Psoas muscle (tissue), 8 donors: ENCODE data around the gene SDK2. TPM values are rescaled to one million over a fixed set of nuclear protein-coding genes. Genes with fewer than 3 reads are reported as not detected.

Experiments used
- ATAC-seq, 4 donors: fragments of 200-7000 bp; cut with Tn5 transposase; one replicate each; pipeline ENCODE4 v1.9.1; 2020; ENCODE audit warnings: moderate library complexity in 3 of 4, mild to moderate bottlenecking in 2 of 4
- DNase-seq, 2 donors: peaks; one replicate each; pipeline ENCODE4 v3.0.0-alpha.2; 2020
- H3K27ac ChIP-seq: fragments of 200-600 bp; one replicate; pipeline ENCODE4 v1.8.0; 2022
- H3K27me3 ChIP-seq, 3 donors: fragments of 200-600 bp in 1 of 3; one replicate each; pipeline versions ENCODE4 v1.6.1 to v1.8.0; 2013 to 2022; ENCODE audit warnings: low read length in 2 of 3, mild to moderate bottlenecking in 2 of 3, moderate library complexity in 1 of 3; ENCODE audit not compliant: insufficient read depth in 3 of 3
- H3K36me3 ChIP-seq, 2 donors: fragments of 200-600 bp in 1 of 2; one replicate each; pipeline versions ENCODE4 v1.6.1 to v1.8.0; 2013 to 2022; ENCODE audit warnings: low read depth in 1 of 2, mild to moderate bottlenecking in 1 of 2, moderate library complexity in 1 of 2; ENCODE audit not compliant: insufficient read depth in 1 of 2
- H3K4me1 ChIP-seq: fragments of 200-600 bp; one replicate; pipeline ENCODE4 v1.8.0; 2022
- H3K4me3 ChIP-seq: fragments of 200-600 bp; one replicate; pipeline ENCODE4 v1.8.0; 2022; ENCODE audit warnings: mild to moderate bottlenecking
- H3K9me3 ChIP-seq: fragments of 200-600 bp; one replicate; pipeline ENCODE4 v1.8.0; 2022
- WGBS, 3 donors: extraction: QIAGEN DNeasy Blood & Tissue Kit; methylation state at CpG; one replicate each; pipeline versions ENCODE4 v1.1.6 to v1.1.7; 2013; 5-methylcytosine and 5-hydroxymethylcytosine counted together
- intact Hi-C, 2 donors: fragments of 100-400 bp; cut with DNase I; formaldehyde crosslinking; loops; one replicate each; pipeline versions ENCODE4 v1.11.0 to v1.14.2; 2022
- polyA plus RNA-seq, 3 donors: library from polyadenylated mRNA; stranded (reverse); fragments of 200-250 nt; gene quantifications; one replicate each; pipeline ENCODE4 v1.2.3, GENCODE V29; 2013
- total RNA-seq, 4 donors: library from RNA; stranded (reverse); fragmentation: NEBNext Ultra II Directional in 2 of 4; extraction: Animal tissue kit (Norgen Biotek cat#: 25700) in 2 of 4; gene quantifications; one replicate each; pipeline versions ENCODE4 v1.2.1 to v1.2.4, GENCODE V29; 2021 to 2023
- TF ChIP-seq, protein P1 (sequence below): fragments of 200-600 bp; IDR thresholded peaks from one replicate; pipeline ENCODE4 v1.8.0; 2022; ENCODE audit warnings: antibody characterized with exemption
- donor health status: healthy with polysubstance abuse.
- donor health status: DM: no; HTN: no; CAD: no; lungs with moderate emphysema.
- donor health status: Bipolar disorder and iron deficiency.
- donor health status: healthy.
- donor health status: DM: yes; HTN: yes; CAD: no.
- donor health status: DM: no; HTN: no; CAD: no.
- donor health status: DM: no; HTN: no; CAD: no.
- donor health status: DM: yes; HTN: yes; CAD: no.

Gene SDK2
- total and polyA plus RNA-seq, 7 donors, result 0.04 to 2.8 (median 0.24) TPM

GRCh38 chr17:73690676-73691075, 46.4 kb upstream of the SDK2 start:
- TF ChIP-seq, protein P1, sequence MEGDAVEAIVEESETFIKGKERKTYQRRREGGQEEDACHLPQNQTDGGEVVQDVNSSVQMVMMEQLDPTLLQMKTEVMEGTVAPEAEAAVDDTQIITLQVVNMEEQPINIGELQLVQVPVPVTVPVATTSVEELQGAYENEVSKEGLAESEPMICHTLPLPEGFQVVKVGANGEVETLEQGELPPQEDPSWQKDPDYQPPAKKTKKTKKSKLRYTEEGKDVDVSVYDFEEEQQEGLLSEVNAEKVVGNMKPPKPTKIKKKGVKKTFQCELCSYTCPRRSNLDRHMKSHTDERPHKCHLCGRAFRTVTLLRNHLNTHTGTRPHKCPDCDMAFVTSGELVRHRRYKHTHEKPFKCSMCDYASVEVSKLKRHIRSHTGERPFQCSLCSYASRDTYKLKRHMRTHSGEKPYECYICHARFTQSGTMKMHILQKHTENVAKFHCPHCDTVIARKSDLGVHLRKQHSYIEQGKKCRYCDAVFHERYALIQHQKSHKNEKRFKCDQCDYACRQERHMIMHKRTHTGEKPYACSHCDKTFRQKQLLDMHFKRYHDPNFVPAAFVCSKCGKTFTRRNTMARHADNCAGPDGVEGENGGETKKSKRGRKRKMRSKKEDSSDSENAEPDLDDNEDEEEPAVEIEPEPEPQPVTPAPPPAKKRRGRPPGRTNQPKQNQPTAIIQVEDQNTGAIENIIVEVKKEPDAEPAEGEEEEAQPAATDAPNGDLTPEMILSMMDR, result no peak
- Histone ChIP-seq H3K36me3 (no peaks in the 10 kb centered on the region), H3K27me3 (peaks cover 0 to 2% (median 0%) of the 10 kb centered on the region in 3 donors), H3K4me3 (no peak overlapping the region), H3K4me1 (no peaks in the 10 kb centered on the region), H3K27ac (no peak overlapping the region), H3K9me3 (no peaks in the 10 kb centered on the region)
- DNase-seq (no peak), ATAC-seq (no peak)
- 64 to 66% (median 65%) methylated on average over 10 of the region's 10 CpGs for WGBS, 3 donors
- intact Hi-C loops, result no loop called here

- DNase-seq (no peak), ATAC-seq (no peak)
- no peak overlapping the region for H3K4me3 ChIP-seq
- no peaks in the 10 kb centered on the region for H3K9me3 ChIP-seq
- WGBS, 3 donors, result 66 to 74% (median 74%) methylated on average over 13 of the region's 13 CpGs
- TF ChIP-seq, protein P1, result no peak
- no peaks in the 10 kb centered on the region for H3K36me3 ChIP-seq
- intact Hi-C loops, result no loop called here
- no peak overlapping the region for H3K27ac ChIP-seq
- H3K4me1 ChIP-seq, result no peaks in the 10 kb centered on the region
- H3K27me3 ChIP-seq, result peaks cover 0 to 4% (median 2%) of the 10 kb centered on the region in 3 donors
These were observed 45.5 kb upstream of the SDK2 start for GRCh38 chr17:73689596-73690275.

GRCh38 chr17:73686961-73687360, 42.7 kb upstream of the SDK2 start:
- H3K4me1 ChIP-seq, result no peaks in the 10 kb centered on the region
- H3K27ac ChIP-seq, result no peak overlapping the region
- 68 to 92% (median 88%) methylated on average over 3 of the region's 3 CpGs for WGBS, 3 donors
- H3K9me3 ChIP-seq, result peaks cover 9% of the 10 kb centered on the region
- DNase-seq (no peak), ATAC-seq (no peak)
- TF ChIP-seq, protein P1, result no peak
- H3K36me3 ChIP-seq, result no peaks in the 10 kb centered on the region
- no peak overlapping the region for H3K4me3 ChIP-seq
- peaks cover 0 to 16% (median 7%) of the 10 kb centered on the region in 3 donors for H3K27me3 ChIP-seq
- intact Hi-C loops, result no loop called here

GRCh38 chr17:73686126-73686525, 41.9 kb upstream of the SDK2 start:
- no peak for DNase-seq
- Histone ChIP-seq H3K27ac (no peak overlapping the region), H3K4me1 (no peaks in the 10 kb centered on the region), H3K27me3 (peaks cover 0 to 16% (median 6%) of the 10 kb centered on the region in 3 donors), H3K4me3 (no peak overlapping the region), H3K9me3 (peaks cover 13% of the 10 kb centered on the region), H3K36me3 (no peaks in the 10 kb centered on the region)
- intact Hi-C loops, result no loop called here
- no peak for ATAC-seq
- TF ChIP-seq, protein P1, result no peak

GRCh38 chr17:73684183-73684582, 39.9 kb upstream of the SDK2 start:
- peaks cover 0 to 16% (median 6%) of the 10 kb centered on the region in 3 donors for H3K27me3 ChIP-seq
- no peak overlapping the region for H3K4me3 ChIP-seq
- intact Hi-C loops, result no loop called here
- 24 to 36% (median 34%) methylated on average over 3 of the region's 3 CpGs for WGBS, 3 donors
- H3K9me3 ChIP-seq, result peaks cover 16% of the 10 kb centered on the region
- no peak for DNase-seq
- H3K4me1 ChIP-seq, result no peaks in the 10 kb centered on the region
- ATAC-seq, result no peak
- TF ChIP-seq, protein P1, result no peak
- H3K27ac ChIP-seq, result no peak overlapping the region
- H3K36me3 ChIP-seq, result no peaks in the 10 kb centered on the region
